ACC112 (cell line): ENCODE data around the gene SNAPC5.

Source experiments
- H2AFZ ChIP-seq: fragments of 200-600 bp; sonication (generic); one replicate; pipeline ENCODE4 v1.6.0; 2017; ENCODE audit warnings: antibody characterized with exemption, low read length; ENCODE audit not compliant: unreplicated experiment
- H3K27ac ChIP-seq: fragments of 200-600 bp; sonication (generic); 2 replicates; pipeline ENCODE4 v1.5.1; 2014; ENCODE audit warnings: low read depth, mild to moderate bottlenecking, antibody characterized with exemption, low read length, moderate library complexity
- H3K27me3 ChIP-seq: fragments of 200-600 bp; sonication (generic); 2 replicates; pipeline ENCODE4 v1.6.1; 2014; ENCODE audit warnings: mild to moderate bottlenecking, antibody characterized with exemption, low read length, moderate library complexity, mixed read lengths; ENCODE audit not compliant: insufficient read depth
- H3K36me3 ChIP-seq: fragments of 200-600 bp; sonication (generic); 2 replicates; pipeline ENCODE4 v1.6.1; 2016; ENCODE audit warnings: mild to moderate bottlenecking, antibody characterized with exemption, low read length, moderate library complexity, mixed read lengths; ENCODE audit not compliant: insufficient read depth
- H3K4me1 ChIP-seq: fragments of 200-600 bp; sonication (generic); one replicate; pipeline ENCODE4 v1.6.1; 2016; ENCODE audit warnings: low read length, mixed read lengths; ENCODE audit not compliant: insufficient read depth, unreplicated experiment, control insufficient read depth
- H3K4me3 ChIP-seq: fragments of 200-600 bp; sonication (generic); 2 replicates; pipeline ENCODE4 v1.5.1; 2014; ENCODE audit warnings: mild to moderate bottlenecking, low read depth, low read length
- H3K79me2 ChIP-seq: fragments of 200-600 bp; sonication (generic); one replicate; pipeline ENCODE4 v1.6.0; 2016; ENCODE audit warnings: low read length; ENCODE audit not compliant: control insufficient read depth, unreplicated experiment, insufficient read depth

SNAPC5 gene

GRCh38 chr15:66459818-66460615 is 37.5 kb downstream of the SNAPC5 start:
- no peak overlapping the region for H2AFZ ChIP-seq
- no peaks in the 10 kb centered on the region for H3K27me3 ChIP-seq
- H3K4me1 ChIP-seq, result peaks cover 27% of the 10 kb centered on the region
- peaks cover 8% of the 10 kb centered on the region for H3K79me2 ChIP-seq
- H3K4me3 ChIP-seq, result no peak overlapping the region
- H3K27ac ChIP-seq, result no peak overlapping the region
- peaks cover 9% of the 10 kb centered on the region; the same call in 1 of the 2 replicates for H3K36me3 ChIP-seq

- Histone ChIP-seq H3K27ac (peak overlapping the region; percentile 53), H3K4me1 (peaks cover 38% of the 10 kb centered on the region), H3K4me3 (no peak overlapping the region), H3K79me2 (peaks cover 8% of the 10 kb centered on the region), H3K36me3 (peaks cover 5% of the 10 kb centered on the region; the same call in 1 of the 2 replicates), H3K27me3 (no peaks in the 10 kb centered on the region), H2AFZ (no peak overlapping the region)
Observed at GRCh38 chr15:66456211-66456610, 41.4 kb downstream of the SNAPC5 start.

- no peak overlapping the region for H3K4me3 ChIP-seq
Observed at GRCh38 chr15:66454143-66454542, 43.4 kb downstream of the SNAPC5 start.

DNA sequence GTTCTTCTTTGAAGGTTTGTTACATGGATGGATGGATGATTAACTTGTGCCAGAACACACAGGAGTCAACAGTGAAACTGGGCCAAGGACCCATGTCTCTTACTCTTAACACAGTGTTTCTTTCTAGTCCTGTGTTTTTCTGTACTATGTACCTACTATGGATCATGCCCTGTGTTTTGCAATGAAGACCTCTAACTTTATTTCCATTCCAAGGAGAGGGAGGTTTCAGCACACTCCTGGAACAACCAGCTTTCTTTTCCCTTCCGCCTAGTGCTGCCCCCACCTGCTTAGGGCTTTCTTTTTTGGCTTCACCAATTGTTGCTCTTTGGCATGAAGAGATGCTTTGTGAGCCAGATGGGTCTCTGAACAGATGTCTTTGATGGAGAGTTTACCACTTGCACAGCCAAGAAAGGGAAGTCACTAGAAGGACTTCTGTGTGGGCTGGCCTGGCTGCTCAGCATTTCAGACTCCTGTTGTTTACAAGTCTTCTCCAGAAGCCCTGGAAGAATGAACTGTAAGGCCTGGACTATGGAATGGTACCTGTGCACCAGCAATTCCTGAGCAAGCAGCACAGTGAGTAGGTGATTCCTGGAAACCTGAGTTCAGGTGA is 44.5 kb downstream of the SNAPC5 start:
- Histone ChIP-seq H3K79me2 (peaks cover under 1% of the 10 kb centered on the region), H3K27me3 (no peaks in the 10 kb centered on the region), H3K4me1 (peaks cover 36% of the 10 kb centered on the region), H3K4me3 (no peak overlapping the region), H3K27ac (no peak overlapping the region), H3K36me3 (peaks cover 12% of the 10 kb centered on the region), H2AFZ (no peak overlapping the region)

More at GRCh38 chr15:66454143-66454542, 43.4 kb downstream of the SNAPC5 start:
- no peaks in the 10 kb centered on the region for H3K27me3 ChIP-seq
- peaks cover 5% of the 10 kb centered on the region for H3K79me2 ChIP-seq
- no peak overlapping the region for H3K27ac ChIP-seq
- H2AFZ ChIP-seq, result no peak overlapping the region
- H3K36me3 ChIP-seq, result peaks cover 4% of the 10 kb centered on the region
- peaks cover 36% of the 10 kb centered on the region for H3K4me1 ChIP-seq

GRCh38 chr15:66452420-66452819 is 45.1 kb downstream of the SNAPC5 start:
- peaks cover 36% of the 10 kb centered on the region for H3K4me1 ChIP-seq
- no peak overlapping the region for H3K27ac ChIP-seq
- H2AFZ ChIP-seq, result no peak overlapping the region
- H3K4me3 ChIP-seq, result no peak overlapping the region
- no peaks in the 10 kb centered on the region for H3K79me2 ChIP-seq
- H3K36me3 ChIP-seq, result peaks cover 13% of the 10 kb centered on the region
- H3K27me3 ChIP-seq, result no peaks in the 10 kb centered on the region
